H1 (cell line): ENCODE results near the gene VSX1. TPM values are rescaled to one million over a fixed set of nuclear protein-coding genes. Genes with fewer than 3 reads are reported as not detected.

Source experiments
- CTCF ChIA-PET: fragments of 300-600 bp; sonication (Branson Sonifier 250); formaldehyde crosslinking; loops from one replicate; lab custom pipeline; 2021; ENCODE audit not compliant: partially characterized antibody; lab: Charles Lee
- POLR2A ChIA-PET: fragments of 300-600 bp; sonication (Branson Sonifier 250); formaldehyde crosslinking; loops from one replicate; lab custom pipeline; 2021; ENCODE audit warnings: inconsistent platforms; ENCODE audit not compliant: partially characterized antibody; lab: Charles Lee
- DNase-seq, 2 experiments: peaks; one replicate each; pipeline versions ENCODE4 v3.0.0 to v3.0.0-alpha.2; 2010 to 2022; ENCODE audit warnings: low spot score in 2 of 2, low read depth in 1 of 2, mixed read lengths in 1 of 2
- FAIRE-seq: peaks from 2 replicates; lab custom pipeline; 2011; peaks lifted over from hg19 to GRCh38; lab: Jason Lieb, UNC
- H2AFZ ChIP-seq: 2 replicates; pipeline ENCODE4 v1.8.1; 2012; ENCODE audit warnings: low read length, inconsistent platforms
- H2AK5ac ChIP-seq: 2 replicates; pipeline ENCODE4 v1.6.1; 2013; ENCODE audit warnings: low read depth, low read length
- H2BK120ac ChIP-seq: replicated peaks from 2 replicates; pipeline ENCODE3; 2013; ENCODE audit warnings: low read depth, low read length, inconsistent platforms
- H2BK12ac ChIP-seq: 2 replicates; pipeline ENCODE4 v1.6.1; 2013; ENCODE audit warnings: low read depth, low read length
- H2BK15ac ChIP-seq: 2 replicates; pipeline ENCODE4 v1.6.1; 2013; ENCODE audit warnings: low read length
- H2BK20ac ChIP-seq: 2 replicates; pipeline ENCODE4 v1.6.1; 2013; ENCODE audit warnings: low read length
- H2BK5ac ChIP-seq: 2 replicates; pipeline ENCODE4 v1.6.1; 2013; ENCODE audit warnings: low read depth, low read length
- H3K14ac ChIP-seq: 2 replicates; pipeline ENCODE4 v1.6.1; 2013; ENCODE audit warnings: inconsistent platforms; ENCODE audit not compliant: insufficient read length
- H3K18ac ChIP-seq: 2 replicates; pipeline ENCODE4 v1.6.1; 2013; ENCODE audit warnings: low read length; ENCODE audit errors: extremely low read depth
- H3K23ac ChIP-seq: 2 replicates; pipeline ENCODE4 v1.6.1; 2013; ENCODE audit warnings: inconsistent platforms; ENCODE audit not compliant: insufficient read length
- H3K23me2 ChIP-seq: 2 replicates; pipeline ENCODE4 v1.6.1; 2013; ENCODE audit warnings: low read depth, low read length
- H3K27ac ChIP-seq: 2 replicates; pipeline ENCODE4 v1.6.1; 2011; ENCODE audit warnings: low read depth, low read length, inconsistent platforms
- H3K27me3 ChIP-seq, 4 experiments: replicated peaks in 1 of 4; 1 replicate in 1 of 4; 2 replicates in 3 of 4; pipeline versions ENCODE4 v1.6.1 to v1.8.1; 2011 to 2013; ENCODE audit warnings: low read length in 3 of 4, mild to moderate bottlenecking in 3 of 4, inconsistent platforms in 2 of 4, mixed read lengths in 2 of 4, moderate library complexity in 1 of 4; ENCODE audit not compliant: control insufficient read depth in 3 of 4, insufficient read depth in 3 of 4; ENCODE audit errors: extremely low read depth in 1 of 4
- H3K36me3 ChIP-seq, 4 experiments: 2 replicates each; pipeline versions ENCODE4 v1.6.1 to v1.8.1; 2011 to 2013; ENCODE audit warnings: mild to moderate bottlenecking in 4 of 4, low read length in 3 of 4, moderate library complexity in 2 of 4, control low read depth in 1 of 4, inconsistent platforms in 1 of 4; ENCODE audit not compliant: insufficient read depth in 4 of 4, control insufficient read depth in 2 of 4
- H3K4ac ChIP-seq: replicated peaks from 2 replicates; pipeline ENCODE3; 2013; ENCODE audit warnings: low read length, low read depth, mixed read lengths, inconsistent platforms; ENCODE audit not compliant: insufficient read length
- H3K4me1 ChIP-seq, 4 experiments: replicated peaks in 1 of 4; 1 replicate in 1 of 4; 2 replicates in 3 of 4; pipeline versions ENCODE4 v1.6.1 to v1.8.1; 2011 to 2013; ENCODE audit warnings: low read length in 3 of 4, inconsistent platforms in 2 of 4, mixed read lengths in 1 of 4; ENCODE audit not compliant: insufficient read depth in 4 of 4, control insufficient read depth in 3 of 4
- H3K4me2 ChIP-seq, 2 experiments: 2 replicates each; pipeline versions ENCODE4 v1.6.1 to v1.8.1; 2011 to 2013; ENCODE audit warnings: low read depth in 2 of 2, low read length in 2 of 2, control low read depth in 1 of 2, inconsistent platforms in 1 of 2, mild to moderate bottlenecking in 1 of 2; ENCODE audit not compliant: insufficient read depth in 1 of 2
- H3K4me3 ChIP-seq, 4 experiments: fragments of 200-600, 300-600 bp in 1 of 4; sonication (generic), shearing (Covaris generic), sonication (Bioruptor Twin) in 1 of 4; 2 replicates each; pipeline versions ENCODE4 v1.5.1 to v1.8.1; 2011 to 2016; ENCODE audit warnings: low read length in 4 of 4, low read depth in 3 of 4, control low read depth in 2 of 4, inconsistent platforms in 2 of 4, mild to moderate bottlenecking in 2 of 4, mixed read lengths in 1 of 4, moderate library complexity in 1 of 4; ENCODE audit not compliant: insufficient read depth in 2 of 4; ENCODE audit errors: extremely low read depth in 1 of 4
- H3K56ac ChIP-seq: replicated peaks from 2 replicates; pipeline ENCODE3; 2013; ENCODE audit warnings: low read depth, mild to moderate bottlenecking, mixed read lengths, low read length, inconsistent platforms; ENCODE audit not compliant: insufficient read length
- H3K79me1 ChIP-seq: 2 replicates; pipeline ENCODE4 v1.6.1; 2013; ENCODE audit warnings: low read depth, low read length, control low read depth
- H3K79me2 ChIP-seq, 2 experiments: 2 replicates each; pipeline versions ENCODE4 v1.6.1 to v1.8.1; 2012 to 2013; ENCODE audit warnings: low read length in 2 of 2, mild to moderate bottlenecking in 2 of 2, inconsistent platforms in 1 of 2; ENCODE audit not compliant: insufficient read depth in 2 of 2, control insufficient read depth in 1 of 2
- H3K9ac ChIP-seq, 4 experiments: replicated peaks in 1 of 4; 1 replicate in 1 of 4; 2 replicates in 3 of 4; pipeline versions ENCODE4 v1.6.1 to v1.8.1; 2011 to 2013; ENCODE audit warnings: low read depth in 3 of 4, low read length in 3 of 4, control low read depth in 2 of 4, mild to moderate bottlenecking in 2 of 4, moderate library complexity in 2 of 4, inconsistent platforms in 1 of 4; ENCODE audit errors: extremely low read depth in 1 of 4
- H3K9me3 ChIP-seq, 2 experiments: 2 replicates each; pipeline versions ENCODE4 v1.6.1 to v1.8.1; 2012 to 2013; ENCODE audit warnings: mild to moderate bottlenecking in 2 of 2, moderate library complexity in 2 of 2, control low read depth in 1 of 2, inconsistent platforms in 1 of 2, low read depth in 1 of 2, low read length in 1 of 2, mixed read lengths in 1 of 2; ENCODE audit not compliant: insufficient read depth in 2 of 2
- H4K20me1 ChIP-seq, 2 experiments: replicated peaks in 1 of 2; 2 replicates each; pipeline versions ENCODE3 to v1.8.1; 2011 to 2013; ENCODE audit warnings: inconsistent platforms in 2 of 2, low read length in 2 of 2, mild to moderate bottlenecking in 1 of 2; ENCODE audit not compliant: insufficient read depth in 2 of 2, control insufficient read depth in 1 of 2
- H4K5ac ChIP-seq: 2 replicates; pipeline ENCODE4 v1.6.1; 2013; ENCODE audit warnings: low read length, low read depth, mixed read lengths, inconsistent platforms; ENCODE audit not compliant: insufficient read length
- H4K8ac ChIP-seq: 2 replicates; pipeline ENCODE4 v1.8.0; 2013; ENCODE audit warnings: mild to moderate bottlenecking, moderate library complexity, low read length, inconsistent platforms; ENCODE audit not compliant: insufficient read depth; ENCODE audit errors: extremely low read depth
- H4K91ac ChIP-seq: replicated peaks from 2 replicates; pipeline ENCODE3; 2013; ENCODE audit warnings: low read length, mixed read lengths, inconsistent platforms; ENCODE audit not compliant: insufficient read length
- CHD1 ChIP-seq: IDR thresholded peaks from 2 replicates; pipeline ENCODE4 v1.6.1; 2012; ENCODE audit warnings: low read depth, low read length, improper control_type of control experiment
- E2F6 ChIP-seq: IDR thresholded peaks from 2 replicates; pipeline ENCODE4 v1.6.1; 2012; ENCODE audit warnings: inconsistent platforms
- EZH2 ChIP-seq: fragments of 200-600 bp; sonication (generic); IDR thresholded peaks from 2 replicates; pipeline ENCODE4 v1.7.1; 2012; ENCODE audit warnings: low read depth, mild to moderate bottlenecking, moderate library complexity, low read length, inconsistent platforms; ENCODE audit not compliant: severe bottlenecking
- KDM4A ChIP-seq: IDR thresholded peaks from one replicate; pipeline ENCODE4 v1.7.1; 2012; ENCODE audit warnings: low read depth, mild to moderate bottlenecking, moderate library complexity, low read length, inconsistent platforms; ENCODE audit not compliant: severe bottlenecking
- RBBP5 ChIP-seq: IDR thresholded peaks from 2 replicates; pipeline ENCODE4 v1.7.1; 2012; ENCODE audit warnings: low read depth, mild to moderate bottlenecking, inconsistent platforms, low read length, moderate library complexity, borderline replicate concordance
- RNF2 ChIP-seq: fragments of 200-900, 300-1000 bp; sonication (generic); IDR thresholded peaks from 2 replicates; pipeline ENCODE4 v1.7.1; 2016; ENCODE audit warnings: borderline replicate concordance, low read depth, mild to moderate bottlenecking, antibody characterized with exemption, low read length; ENCODE audit not compliant: poor library complexity, severe bottlenecking; ENCODE audit errors: missing control alignments
- SUZ12 ChIP-seq: fragments of 200-600 bp; sonication (generic); IDR thresholded peaks from 2 replicates; pipeline ENCODE4 v1.6.1; 2012; ENCODE audit warnings: mild to moderate bottlenecking, inconsistent platforms, low read length, moderate library complexity, mixed read lengths
- TAF1 ChIP-seq: IDR thresholded peaks from 2 replicates; pipeline ENCODE4 v1.6.1; 2011; ENCODE audit warnings: mild to moderate bottlenecking, low read depth, low read length
- WGBS, 2 experiments: shearing (Covaris generic) in 1 of 2; methylation state at CpG; one replicate each; pipeline versions ENCODE4 v1.1.6 to v1.1.7; 2013 to 2015; ENCODE audit warnings: low lambda C conversion rate in 2 of 2, mixed read lengths in 2 of 2, inconsistent platforms in 1 of 2, low coverage in 1 of 2, missing lambda C conversion rate in 1 of 2; ENCODE audit not compliant: insufficient replicate concordance in 2 of 2, insufficient coverage in 1 of 2, insufficient read length in 1 of 2; ENCODE audit errors: extremely low coverage in 1 of 2, missing lambda C conversion rate in 1 of 2; 5-methylcytosine and 5-hydroxymethylcytosine counted together
- polyA plus RNA-seq, 7 experiments: library from polyadenylated mRNA; depleted of rRNA in 3 of 7; stranded (reverse) in 5 of 7; unstranded in 2 of 7; fragments of >200 nt in 5 of 7; fragments of 200-250 nt in 2 of 7; gene quantifications; 1 replicate in 5 of 7; 2 replicates in 1 of 7; 4 replicates in 1 of 7; pipeline versions ENCODE4 v1.2.1 to v1.2.3, GENCODE V29; 2011 to 2013; ENCODE audit warnings: missing spikeins in 2 of 7, mixed read lengths in 2 of 7
- total RNA-seq: library from RNA; stranded (reverse); fragmentation: NEBNext Ultra II Directional; extraction: Animal tissue kit (Norgen Biotek cat#: 25700); gene quantifications from 2 replicates; pipeline ENCODE4 v1.2.1, GENCODE V29; 2021
- TF ChIP-seq, protein P1 (sequence below): IDR thresholded peaks from 2 replicates; pipeline ENCODE4 v1.6.1; 2012; ENCODE audit warnings: inconsistent platforms

The VSX1 gene
- total and polyA plus RNA-seq, 2 of the 8 experiments (the other 6 are each of a cell fraction or from before 2014, with no cell fraction given) = 0.14 TPM; not detected in 1

GRCh38 chr20:25058051-25058846 lies 23.7 kb downstream of the VSX1 start, which contains the start of gene ACSS1:
ACSS1 (minus strand) TSS chr20:25058139; CDS start chr20:25058102, 37 bp downstream.
- no peak within 1 kb of the TSS for H3K27ac ChIP-seq
- H3K9me3 ChIP-seq = no peaks in the 10 kb centered on the region; a peak in 1 of 4 replicates
- H3K27me3 ChIP-seq = peaks cover 21 to 76% (median 60%) of the 10 kb centered on the region in 4 experiments
- H3K23ac ChIP-seq = no peak within 1 kb of the TSS
- POLR2A ChIA-PET = no interaction called here
- no peaks in the 10 kb centered on the region for H3K79me1 ChIP-seq
- H2BK12ac ChIP-seq = peak within 1 kb of the TSS; percentile 54; the same call in 1 of the 2 replicates
- H4K20me1 ChIP-seq = no peaks in the 10 kb centered on the region
- H3K14ac ChIP-seq = peak within 1 kb of the TSS; percentile 44
- TF ChIP-seq RNF2 = peak; percentile 59
- TF ChIP-seq, protein P1, sequence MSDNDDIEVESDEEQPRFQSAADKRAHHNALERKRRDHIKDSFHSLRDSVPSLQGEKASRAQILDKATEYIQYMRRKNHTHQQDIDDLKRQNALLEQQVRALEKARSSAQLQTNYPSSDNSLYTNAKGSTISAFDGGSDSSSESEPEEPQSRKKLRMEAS = peak; percentile 99
- 0 out of 2 replicates have a peak, but pooled peaks have one; percentile 7 for TF ChIP-seq TAF1
- TF ChIP-seq RBBP5 = no peak
- peak; percentile 22 for TF ChIP-seq KDM4A
- peak; percentile 62 for TF ChIP-seq SUZ12
- no peak for TF ChIP-seq CHD1
- peak; percentile 59 for TF ChIP-seq EZH2
- TF ChIP-seq E2F6 = peak; percentile 98
- no peak for FAIRE-seq
- H2AK5ac ChIP-seq = no peak within 1 kb of the TSS
- peak within 1 kb of the TSS; percentile 70 to 73 for H3K4me2 ChIP-seq
- no peaks in the 10 kb centered on the region for H3K36me3 ChIP-seq
- peak within 1 kb of the TSS in 1 of 4 experiments; percentile 53; a peak in 3 of 7 replicates for H3K9ac ChIP-seq
- H2AFZ ChIP-seq = peak within 1 kb of the TSS; percentile 43; the same call in 1 of the 2 replicates
- WGBS, 2 experiments = 13% methylated on average over 31 of the region's 56 CpGs; no CpG with 5 or more reads in 1 of the 2 experiments
- DNase-seq = peak in 1 of 2 experiments; percentile 64
- H3K56ac ChIP-seq = no peak within 1 kb of the TSS
- H4K8ac ChIP-seq = peak within 1 kb of the TSS; percentile 70
- no peak within 1 kb of the TSS for H2BK5ac ChIP-seq
- H3K79me2 ChIP-seq = no peaks in the 10 kb centered on the region
- peak within 1 kb of the TSS; percentile 21; the same call in 1 of the 2 replicates for H2BK20ac ChIP-seq
- H2BK15ac ChIP-seq = no peak within 1 kb of the TSS
- H3K4me3 ChIP-seq = peak within 1 kb of the TSS; percentile 26 to 64 (median 45)
- peaks cover 0 to 12% (median 4%) of the 10 kb centered on the region in 4 experiments; a peak in 5 of 7 replicates for H3K4me1 ChIP-seq
- H3K4ac ChIP-seq = no peak within 1 kb of the TSS
- CTCF ChIA-PET = interaction anchor here (0.9 to 9.1 kb wide), 6 partner anchors 20 to 133 kb away, joined by 3 to 121 read pairs (median 5); no protein-coding TSS in a partner anchor
- H4K5ac ChIP-seq = no peak within 1 kb of the TSS
- no peak within 1 kb of the TSS for H2BK120ac ChIP-seq
- no peak within 1 kb of the TSS; the same call in 1 of the 2 replicates for H3K18ac ChIP-seq
- H4K91ac ChIP-seq = no peak within 1 kb of the TSS
- H3K23me2 ChIP-seq = peaks cover 13% of the 10 kb centered on the region; the same call in 1 of the 2 replicates
